Erythroblast (primary cell): ENCODE results near the gene UBAP2.

Experiments
- GATA1 ChIP-seq: IDR thresholded peaks from 2 replicates; pipeline ENCODE4 v1.6.1; 2011; ENCODE audit warnings: low read depth, mild to moderate bottlenecking, control low read depth, low read length, moderate library complexity
- POLR2A ChIP-seq: IDR thresholded peaks from 2 replicates; pipeline ENCODE4 v1.6.1; 2011; ENCODE audit warnings: mild to moderate bottlenecking, low read length

DNA sequence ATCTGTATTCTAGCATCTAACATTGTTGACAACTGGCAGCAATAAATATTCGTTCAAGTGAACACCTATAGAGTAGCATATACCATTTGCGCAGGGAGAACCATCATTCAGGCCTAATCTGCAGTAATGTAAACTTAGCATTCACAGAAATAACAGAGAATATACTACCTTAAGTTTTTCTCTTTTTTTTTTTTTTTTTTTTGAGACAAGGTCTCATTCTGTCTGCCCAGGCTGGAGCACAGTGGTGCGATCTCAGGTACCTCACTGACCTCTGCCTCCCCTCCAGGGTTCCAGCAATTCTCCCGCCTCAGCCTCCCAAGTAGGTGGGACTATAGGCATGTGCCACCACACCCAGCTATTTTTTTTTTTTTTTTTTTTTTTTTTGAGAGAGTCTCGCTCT, 12.1 kb downstream of the UBAP2 start:
- TF ChIP-seq POLR2A, result no peak
- no peak for TF ChIP-seq GATA1
